ENCODE results near the gene LPP. TPM values are rescaled to one million over a fixed set of nuclear protein-coding genes. Genes with fewer than 3 reads are reported as not detected.

LPP gene
- total RNA-seq, 1 experiment from 2014 or later = 54.0 TPM

DNA sequence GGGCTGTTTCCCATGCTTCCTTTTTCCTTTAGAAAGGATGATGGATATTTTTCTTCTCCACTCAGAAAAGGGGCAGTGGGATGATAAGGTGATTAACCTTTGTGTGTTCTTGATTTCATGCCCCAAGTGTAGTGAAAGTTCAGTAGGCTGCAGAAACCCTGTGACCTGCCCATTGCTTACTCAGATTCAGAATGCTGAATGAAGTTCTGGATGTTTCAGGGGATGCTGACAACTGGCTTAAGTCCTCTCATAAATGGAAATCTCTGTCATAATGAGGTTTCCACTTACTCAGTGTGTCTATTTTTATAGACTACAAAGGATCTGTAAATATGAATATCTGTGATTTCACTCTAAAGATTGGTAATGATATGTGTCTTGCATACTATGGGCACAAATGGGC lies 546.5 kb downstream of the LPP start:
- H3K4me3 ChIP-seq (replicated peaks in 1 of 2; ENCODE audit: low read depth in 1 of 2, low read length in 2 of 2) = no peak overlapping the region
- ChIA-PET RAD21 (ENCODE audit: low non-redundant PET in 1 of 2, low total read pairs in 2 of 2, uncharacterized antibody in 2 of 2, unreplicated experiment in 2 of 2) (no interaction called here), POLR2A (no interaction called here), CTCF (no interaction called here)
- no peaks in the 10 kb centered on the region for H3K4me1 ChIP-seq (ENCODE audit: control insufficient read depth in 1 of 2, insufficient read depth in 2 of 2, low read length in 2 of 2)
- H4K20me1 ChIP-seq (ENCODE audit: insufficient read depth) = no peaks in the 10 kb centered on the region
- TF ChIP-seq, protein P1, sequence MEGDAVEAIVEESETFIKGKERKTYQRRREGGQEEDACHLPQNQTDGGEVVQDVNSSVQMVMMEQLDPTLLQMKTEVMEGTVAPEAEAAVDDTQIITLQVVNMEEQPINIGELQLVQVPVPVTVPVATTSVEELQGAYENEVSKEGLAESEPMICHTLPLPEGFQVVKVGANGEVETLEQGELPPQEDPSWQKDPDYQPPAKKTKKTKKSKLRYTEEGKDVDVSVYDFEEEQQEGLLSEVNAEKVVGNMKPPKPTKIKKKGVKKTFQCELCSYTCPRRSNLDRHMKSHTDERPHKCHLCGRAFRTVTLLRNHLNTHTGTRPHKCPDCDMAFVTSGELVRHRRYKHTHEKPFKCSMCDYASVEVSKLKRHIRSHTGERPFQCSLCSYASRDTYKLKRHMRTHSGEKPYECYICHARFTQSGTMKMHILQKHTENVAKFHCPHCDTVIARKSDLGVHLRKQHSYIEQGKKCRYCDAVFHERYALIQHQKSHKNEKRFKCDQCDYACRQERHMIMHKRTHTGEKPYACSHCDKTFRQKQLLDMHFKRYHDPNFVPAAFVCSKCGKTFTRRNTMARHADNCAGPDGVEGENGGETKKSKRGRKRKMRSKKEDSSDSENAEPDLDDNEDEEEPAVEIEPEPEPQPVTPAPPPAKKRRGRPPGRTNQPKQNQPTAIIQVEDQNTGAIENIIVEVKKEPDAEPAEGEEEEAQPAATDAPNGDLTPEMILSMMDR (IDR thresholded peaks at IDR 0.05 in 2 of 3, conservative IDR thresholded peaks at IDR 0.05 in 1 of 3; ENCODE audit: borderline replicate concordance in 1 of 3, insufficient read depth in 1 of 3, low read depth in 2 of 3, low read length in 2 of 3) = no peak
- TF ChIP-seq, protein P2, sequence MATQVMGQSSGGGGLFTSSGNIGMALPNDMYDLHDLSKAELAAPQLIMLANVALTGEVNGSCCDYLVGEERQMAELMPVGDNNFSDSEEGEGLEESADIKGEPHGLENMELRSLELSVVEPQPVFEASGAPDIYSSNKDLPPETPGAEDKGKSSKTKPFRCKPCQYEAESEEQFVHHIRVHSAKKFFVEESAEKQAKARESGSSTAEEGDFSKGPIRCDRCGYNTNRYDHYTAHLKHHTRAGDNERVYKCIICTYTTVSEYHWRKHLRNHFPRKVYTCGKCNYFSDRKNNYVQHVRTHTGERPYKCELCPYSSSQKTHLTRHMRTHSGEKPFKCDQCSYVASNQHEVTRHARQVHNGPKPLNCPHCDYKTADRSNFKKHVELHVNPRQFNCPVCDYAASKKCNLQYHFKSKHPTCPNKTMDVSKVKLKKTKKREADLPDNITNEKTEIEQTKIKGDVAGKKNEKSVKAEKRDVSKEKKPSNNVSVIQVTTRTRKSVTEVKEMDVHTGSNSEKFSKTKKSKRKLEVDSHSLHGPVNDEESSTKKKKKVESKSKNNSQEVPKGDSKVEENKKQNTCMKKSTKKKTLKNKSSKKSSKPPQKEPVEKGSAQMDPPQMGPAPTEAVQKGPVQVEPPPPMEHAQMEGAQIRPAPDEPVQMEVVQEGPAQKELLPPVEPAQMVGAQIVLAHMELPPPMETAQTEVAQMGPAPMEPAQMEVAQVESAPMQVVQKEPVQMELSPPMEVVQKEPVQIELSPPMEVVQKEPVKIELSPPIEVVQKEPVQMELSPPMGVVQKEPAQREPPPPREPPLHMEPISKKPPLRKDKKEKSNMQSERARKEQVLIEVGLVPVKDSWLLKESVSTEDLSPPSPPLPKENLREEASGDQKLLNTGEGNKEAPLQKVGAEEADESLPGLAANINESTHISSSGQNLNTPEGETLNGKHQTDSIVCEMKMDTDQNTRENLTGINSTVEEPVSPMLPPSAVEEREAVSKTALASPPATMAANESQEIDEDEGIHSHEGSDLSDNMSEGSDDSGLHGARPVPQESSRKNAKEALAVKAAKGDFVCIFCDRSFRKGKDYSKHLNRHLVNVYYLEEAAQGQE (IDR thresholded peaks at IDR 0.05; ENCODE audit: low read depth) = no peak
- TF ChIP-seq EZH2phosphoT487 (IDR thresholded peaks at IDR 0.05; ENCODE audit: borderline replicate concordance) (no peak), EGR1 (IDR thresholded peaks at IDR 0.05; ENCODE audit: low read depth) (no peak), CBX3 (IDR thresholded peaks at IDR 0.05; ENCODE audit: low read depth) (no peak), TCF7L2 (IDR thresholded peaks at IDR 0.05; ENCODE audit: borderline replicate concordance, extremely low read depth, insufficient read depth, insufficient read length) (no peak)
- no peak for ATAC-seq
- no TSS peak for BruUV-seq (replicated peaks)
- no peaks in the 10 kb centered on the region for H3K79me2 ChIP-seq (ENCODE audit: insufficient read depth, low read length)
- no peak overlapping the region for H2AFZ ChIP-seq (ENCODE audit: low read depth, low read length, poor library complexity, severe bottlenecking)
- no peaks in the 10 kb centered on the region for H3K9me2 ChIP-seq (ENCODE audit: insufficient read depth)
- H3K27me3 ChIP-seq (ENCODE audit: insufficient read depth, low read length) = no peaks in the 10 kb centered on the region
- H3K27ac ChIP-seq (ENCODE audit: low read depth, low read length) = no peak overlapping the region
- no peaks in the 10 kb centered on the region for H3K36me3 ChIP-seq (ENCODE audit: control insufficient read depth in 1 of 2, insufficient read depth in 2 of 2, low read length in 2 of 2)
- H3K4me2 ChIP-seq (ENCODE audit: low read length) = no peak overlapping the region
- H3K9me3 ChIP-seq (ENCODE audit: control insufficient read depth in 1 of 2, insufficient read depth in 1 of 2, low read depth in 1 of 2, low read length in 2 of 2) = no peaks in the 10 kb centered on the region
- intact Hi-C loops (cut with micrococcal nuclease) = no loop called here
- no peak for DNase-seq (ENCODE audit: low read depth, low spot score)
- H3K9ac ChIP-seq (ENCODE audit: low read length) = no peak overlapping the region
